HG03565 (cell line): ENCODE measurements around the gene NDST4.

ENCODE experiments used
- ATAC-seq: cut with Tn5 transposase; IDR thresholded peaks from one replicate; pipeline ENCODE4 v1.9.1; 2021; ENCODE audit warnings: mild to moderate bottlenecking, moderate library complexity; ENCODE audit not compliant: unreplicated experiment

NDST4 gene

GRCh38 chr4:114807759-114808404, 305.5 kb downstream of the NDST4 start:
- peak; percentile 99 for ATAC-seq

DNA sequence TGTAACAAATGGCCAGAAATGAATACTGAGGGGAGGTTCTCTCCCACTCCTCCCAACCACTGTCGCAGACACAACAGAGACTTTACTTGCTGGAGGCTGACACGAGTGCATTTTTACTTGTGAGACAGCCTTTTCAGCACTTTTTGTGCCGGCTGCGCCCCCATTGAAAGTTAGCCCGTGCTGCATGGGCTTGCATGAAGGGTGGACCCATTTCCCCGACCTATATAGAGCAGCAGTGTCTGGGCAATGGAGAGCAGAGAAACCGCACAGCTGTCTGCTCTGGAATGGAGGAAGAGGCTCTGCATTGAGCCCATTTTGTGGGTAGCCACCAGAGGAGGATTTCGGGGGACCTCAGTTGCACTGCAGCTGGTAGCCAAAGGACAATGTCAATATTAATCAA, 306.1 kb downstream of the NDST4 start:
- ATAC-seq, result no peak

DNA sequence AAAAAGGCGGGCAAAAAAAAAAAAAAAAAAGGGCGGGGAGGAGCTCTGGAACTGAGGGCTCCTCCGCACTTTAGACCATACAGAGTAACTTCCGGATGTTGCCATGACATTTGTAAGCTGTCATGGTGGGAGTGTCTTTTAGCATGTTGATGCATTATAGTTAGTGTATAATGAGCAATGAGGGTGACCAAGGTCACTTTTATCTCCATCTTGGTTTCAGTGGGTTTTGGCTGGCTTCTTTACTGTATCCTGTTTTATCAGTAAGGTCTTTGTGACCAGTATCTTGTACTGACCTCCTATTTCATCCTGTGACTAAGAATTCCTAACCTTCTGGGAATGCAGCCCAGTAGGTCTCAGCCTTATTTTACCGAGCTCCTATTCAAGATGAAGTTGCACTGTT, 321.4 kb downstream of the NDST4 start:
- ATAC-seq, result no peak

GRCh38 chr4:114785570-114785969, 327.9 kb downstream of the NDST4 start:
- no peak for ATAC-seq

DNA sequence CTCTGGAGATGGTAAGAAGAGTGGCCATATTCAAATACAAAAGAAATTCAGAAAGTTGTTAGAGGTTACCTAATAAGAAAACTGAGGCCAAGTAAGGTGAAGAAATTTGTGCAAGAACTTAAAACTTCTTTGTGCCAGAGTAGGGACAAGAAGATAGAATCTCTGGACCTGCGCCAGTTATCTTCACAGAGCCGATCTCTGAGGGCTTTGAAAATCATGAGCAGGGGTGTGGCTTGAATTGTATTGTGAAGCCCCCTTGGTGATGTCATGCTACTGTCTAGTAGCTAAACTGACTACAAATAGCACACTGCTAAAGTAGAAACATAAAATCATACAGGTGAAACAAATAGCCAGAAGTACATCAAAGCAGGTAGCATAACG, 330.2 kb downstream of the NDST4 start:
- no peak for ATAC-seq

GRCh38 chr4:114782415-114783214, 330.8 kb downstream of the NDST4 start:
- no peak for ATAC-seq

DNA sequence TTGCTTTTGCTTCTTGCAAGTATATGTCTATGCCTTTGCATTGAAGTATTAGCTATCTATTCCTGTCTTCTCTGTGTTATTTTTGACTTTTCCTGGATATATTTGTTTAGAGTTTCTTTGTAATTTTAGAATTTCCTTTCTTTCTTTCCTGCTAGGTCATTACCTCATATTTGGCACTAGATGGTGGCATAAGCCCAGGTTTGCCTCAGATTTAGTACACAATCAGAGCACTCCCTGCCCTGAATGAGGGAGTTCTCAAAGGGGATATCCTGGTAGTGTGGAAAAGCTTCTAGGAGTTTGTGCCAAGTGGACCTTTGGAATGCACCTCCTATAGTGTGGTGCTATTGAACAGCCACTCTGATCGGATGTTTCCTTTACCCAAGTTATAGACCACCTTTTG, 333.2 kb downstream of the NDST4 start:
- ATAC-seq, result no peak
